GM21423 (cell line): ENCODE measurements around the gene NPEPL1.
"Not testable (repeated sequence)": the region's sequence is repeated elsewhere in the genome, so short reads cannot be mapped to it uniquely, and the experiment has no call there.

Experiments
- ATAC-seq: cut with Tn5 transposase; IDR thresholded peaks from one replicate; pipeline ENCODE4 v1.9.1; 2021; ENCODE audit warnings: mild to moderate bottlenecking, moderate library complexity; ENCODE audit not compliant: unreplicated experiment

NPEPL1 gene

GRCh38 chr20:58755766-58756449, 63.3 kb downstream of the NPEPL1 start:
- ATAC-seq, result no peak

- ATAC-seq, result no peak
These were observed 63.8 kb downstream of the NPEPL1 start for GRCh38 chr20:58756450-58756775.

GRCh38 chr20:58757647-58758046, 65.0 kb downstream of the NPEPL1 start:
- ATAC-seq, result not testable (repeated sequence)

- no peak for ATAC-seq
These were observed 67.3 kb downstream of the NPEPL1 start for GRCh38 chr20:58759947-58760346.

GRCh38 chr20:58760856-58761255, 68.3 kb downstream of the NPEPL1 start:
- no peak for ATAC-seq

- no peak for ATAC-seq
These were observed 69.5 kb downstream of the NPEPL1 start for GRCh38 chr20:58762120-58762519.

- no peak for ATAC-seq
These were observed 70.5 kb downstream of the NPEPL1 start for GRCh38 chr20:58763076-58763475.
